CD4-positive, alpha-beta T cell treated with Interleukin-21 for 1 hour (primary cell): Measurements from ENCODE around the gene IFT43.

ENCODE experiments used
- DNase-seq: peaks from one replicate; pipeline ENCODE4 v3.0.0-alpha.2; 2020

IFT43 gene

DNA sequence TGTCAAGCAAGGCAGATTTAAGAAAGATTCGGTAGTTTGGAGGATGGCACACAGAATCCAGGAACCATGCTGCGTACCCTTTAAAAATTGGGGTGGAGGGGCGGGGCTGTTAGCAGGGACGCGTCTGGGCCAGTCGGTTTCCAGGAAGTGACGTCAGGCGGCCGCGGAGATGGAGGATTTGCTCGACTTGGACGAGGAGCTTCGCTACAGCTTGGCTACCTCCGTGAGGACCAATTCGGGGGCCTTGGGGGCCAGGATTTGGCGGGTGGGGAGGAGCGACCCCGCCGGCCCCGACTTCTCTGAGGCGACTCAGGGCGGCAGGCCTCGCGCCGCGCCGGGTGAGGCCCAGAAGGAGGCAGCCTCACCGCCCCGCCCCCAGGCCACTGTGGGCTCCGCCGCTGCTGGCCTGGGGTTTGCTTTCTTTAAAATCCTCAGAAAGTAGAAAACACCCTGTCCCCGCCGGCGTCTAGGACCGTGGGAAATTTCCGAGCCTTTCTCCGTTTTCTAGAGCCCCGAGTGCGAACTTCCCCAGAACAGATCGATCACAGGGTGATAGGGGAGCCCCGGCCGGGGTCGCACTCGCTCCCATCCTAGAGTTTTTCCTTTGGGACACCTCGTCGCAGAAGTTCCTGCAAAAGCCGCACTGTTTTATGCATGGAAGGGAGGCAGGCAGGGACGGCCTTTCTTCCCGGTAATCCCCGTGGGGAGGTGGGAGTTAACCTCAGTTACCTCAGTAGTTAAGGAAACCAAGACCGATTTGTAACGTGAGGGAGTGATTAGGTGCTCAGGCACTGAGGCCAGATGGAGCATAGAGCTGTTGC is at the start of gene IFT43:
Gene IFT43, plus strand, starts transcription at position 146 of the 821 bp plus-strand sequence. Its CDS starts 24 bp downstream, at position 170.
- DNase-seq = peak; percentile 90

DNA sequence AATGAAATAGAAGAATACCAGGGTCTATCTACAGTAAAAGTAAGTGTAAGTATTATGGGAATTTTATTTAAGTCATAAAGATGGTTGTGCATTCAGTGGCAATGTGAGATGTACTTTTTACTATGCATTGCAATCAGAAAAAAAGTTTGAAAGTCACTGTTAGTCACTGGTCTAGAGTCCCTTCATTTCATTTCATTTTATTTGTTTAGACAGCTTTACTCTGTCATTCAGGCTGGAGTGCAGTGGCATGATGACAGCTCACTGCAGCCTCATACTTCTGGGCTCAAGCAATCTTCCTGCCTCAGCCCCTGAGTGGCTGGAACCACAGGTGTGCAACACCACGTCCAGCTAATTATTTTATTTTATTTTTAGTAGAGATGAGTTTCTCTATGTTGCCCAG is 46.4 kb upstream of the IFT43 start:
- DNase-seq = no peak

DNA sequence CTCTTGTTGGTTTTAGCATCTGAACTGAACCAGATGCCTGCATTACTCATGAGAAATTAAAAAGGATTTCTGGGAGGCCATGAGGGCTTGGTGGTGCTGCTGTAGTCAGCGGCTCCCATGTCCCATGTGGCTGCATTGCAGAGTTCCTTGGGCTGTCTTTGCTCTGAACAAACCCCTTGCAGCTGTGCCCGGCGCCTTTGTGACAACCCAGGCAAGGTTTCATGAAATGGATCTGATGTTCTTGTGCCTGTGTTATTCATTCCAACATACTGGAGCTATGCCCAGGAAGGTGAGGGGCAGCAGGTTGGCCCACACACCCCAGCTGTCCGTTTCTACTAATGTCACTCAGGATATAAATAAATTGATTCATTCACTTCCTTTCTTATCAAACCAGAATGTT is 44.5 kb upstream of the IFT43 start:
- no peak for DNase-seq

DNA sequence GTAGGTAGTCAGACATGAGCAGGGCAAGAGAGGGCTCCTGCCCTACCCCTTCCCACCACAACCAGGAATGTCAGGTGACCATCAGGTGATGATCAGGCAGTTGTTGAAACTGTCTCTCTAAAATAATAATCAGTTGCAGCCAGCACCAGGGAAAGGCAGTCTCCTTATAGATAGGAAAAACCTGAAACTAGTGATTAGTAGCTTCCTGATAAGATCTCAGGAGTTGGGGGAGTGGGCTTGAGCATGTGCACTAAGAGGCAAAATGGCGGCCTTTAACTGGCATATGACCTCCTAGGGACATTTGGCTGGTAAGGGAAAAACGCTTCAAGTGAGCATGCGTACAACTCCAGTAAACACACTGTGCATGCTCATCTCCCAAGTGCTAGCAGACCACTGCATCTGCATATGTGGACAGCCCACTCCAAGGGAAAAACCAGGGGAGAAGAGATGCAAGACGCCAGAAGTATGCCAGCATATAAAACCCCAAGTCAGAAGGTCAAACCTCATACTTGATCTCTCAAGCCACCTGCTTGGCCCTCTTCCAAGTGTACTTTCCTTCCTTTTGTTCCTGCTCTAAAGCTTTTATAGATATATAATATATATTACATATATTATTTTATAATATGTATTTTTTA is 40.8 kb upstream of the IFT43 start:
- no peak for DNase-seq

DNA sequence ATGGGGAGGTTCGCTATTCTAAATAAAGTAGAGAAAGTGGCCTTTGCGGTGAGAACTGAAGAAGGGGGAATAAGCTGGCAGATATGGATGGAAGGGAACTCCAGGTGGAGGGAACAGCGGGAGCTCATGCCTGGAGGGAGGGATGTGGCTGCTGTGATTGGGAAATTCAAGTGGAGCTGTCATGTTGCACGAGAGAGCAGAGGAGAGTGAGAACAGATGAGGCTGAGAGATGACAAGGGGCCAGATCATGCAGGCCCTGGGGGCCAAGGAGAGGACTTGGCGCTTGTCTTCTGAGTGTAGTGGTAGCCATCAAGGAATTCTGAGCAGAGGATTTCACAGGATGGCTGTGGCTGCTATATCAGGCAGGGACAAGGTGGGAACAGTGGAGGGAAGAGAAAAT is 38.8 kb upstream of the IFT43 start:
- DNase-seq = no peak

DNA sequence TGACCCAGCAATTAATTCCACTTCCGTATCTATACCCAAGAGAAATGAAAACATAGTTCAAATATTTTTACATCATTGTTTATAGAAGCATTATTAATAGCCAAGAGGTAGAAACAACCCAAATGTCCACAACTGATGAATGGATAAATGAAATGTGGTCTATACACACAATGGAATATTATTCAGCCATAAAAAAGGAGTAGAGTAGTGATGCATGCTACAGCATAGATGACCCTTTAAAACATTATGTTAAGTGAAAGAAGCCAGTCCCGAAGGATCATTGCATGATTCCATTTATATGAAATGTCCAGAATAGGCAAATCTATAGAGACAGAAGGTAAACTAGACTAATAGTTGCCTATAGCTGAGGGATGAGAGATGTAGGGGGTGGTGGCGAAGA is 33.1 kb upstream of the IFT43 start:
- DNase-seq = no peak

DNA sequence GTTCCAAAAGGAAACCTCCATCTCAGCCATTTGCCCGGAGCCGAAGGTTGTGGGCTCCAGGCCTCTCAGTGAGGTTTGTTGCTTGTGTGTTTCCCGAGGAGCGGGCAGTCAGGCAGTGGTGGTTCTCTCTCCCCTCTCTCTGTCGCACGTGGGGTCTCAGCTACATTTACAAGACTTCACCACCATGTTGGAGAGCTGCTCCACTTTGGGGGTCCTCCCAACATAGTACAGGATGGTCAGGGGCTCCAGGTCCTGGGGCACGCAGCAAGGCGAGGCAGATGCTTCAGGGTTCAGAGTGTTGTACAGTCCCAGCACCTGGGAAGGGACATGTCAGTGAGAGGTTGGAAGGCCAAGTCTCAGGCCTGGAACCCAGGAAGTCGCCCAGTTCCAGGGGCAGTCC is 26.5 kb upstream of the IFT43 start:
- no peak for DNase-seq

DNA sequence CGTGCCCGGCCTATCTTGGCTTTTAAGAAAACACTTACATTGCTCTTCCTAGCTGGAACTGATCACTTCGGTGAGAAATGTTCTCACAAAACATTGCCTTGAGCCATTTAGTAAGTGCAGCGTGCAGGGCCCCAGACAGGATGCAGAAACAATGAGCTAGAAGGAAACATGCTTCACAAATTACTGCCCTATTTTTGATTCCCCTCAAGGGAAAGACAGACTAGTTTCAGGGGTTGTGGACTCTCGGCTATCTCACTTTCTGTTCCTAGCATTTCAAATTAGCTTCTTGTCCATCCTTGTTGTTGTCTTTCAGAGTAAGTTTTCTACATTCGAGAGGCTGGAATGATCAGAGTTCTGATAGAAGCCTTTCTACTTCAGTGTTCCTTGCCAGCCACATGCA is 25.3 kb upstream of the IFT43 start:
- no peak for DNase-seq

DNA sequence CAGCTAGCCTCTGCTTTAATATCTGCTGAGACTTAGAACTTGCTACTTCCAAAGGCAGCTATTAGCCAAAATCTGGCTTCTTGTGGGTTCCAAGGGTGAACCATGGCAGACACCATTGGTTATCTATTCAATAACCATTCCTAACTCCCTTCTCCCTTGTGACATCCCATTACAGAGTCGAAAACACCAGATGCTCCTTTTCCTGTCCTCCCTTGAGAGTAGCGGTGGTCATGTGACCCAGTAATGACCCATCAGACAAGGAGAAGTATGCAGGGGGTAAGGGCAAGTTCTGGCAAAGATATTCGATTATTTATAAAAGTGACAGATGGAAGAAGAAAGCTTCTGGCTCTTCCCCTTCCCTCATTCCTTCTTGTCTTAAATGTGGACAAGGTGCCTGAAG is 23.9 kb upstream of the IFT43 start:
- DNase-seq = no peak

DNA sequence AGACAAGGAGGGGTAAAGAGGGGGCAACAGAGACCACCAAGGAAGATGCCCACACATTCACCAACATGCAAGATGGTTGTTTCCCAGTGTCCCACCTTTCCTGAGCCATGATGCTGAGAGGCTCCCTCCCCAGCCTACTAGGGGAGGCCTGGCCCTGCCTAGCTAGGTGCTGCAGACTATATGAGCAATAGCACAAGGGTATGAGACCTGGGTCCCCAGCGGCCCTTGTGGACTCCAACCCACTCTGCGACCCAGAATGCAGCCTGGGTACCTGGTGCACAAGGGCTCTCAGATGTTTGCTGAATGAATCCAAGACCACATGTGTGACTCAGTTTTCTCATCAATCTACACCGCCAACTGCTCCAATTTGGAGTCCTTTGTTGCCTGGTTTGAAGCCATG is 17.7 kb upstream of the IFT43 start:
- no peak for DNase-seq

DNA sequence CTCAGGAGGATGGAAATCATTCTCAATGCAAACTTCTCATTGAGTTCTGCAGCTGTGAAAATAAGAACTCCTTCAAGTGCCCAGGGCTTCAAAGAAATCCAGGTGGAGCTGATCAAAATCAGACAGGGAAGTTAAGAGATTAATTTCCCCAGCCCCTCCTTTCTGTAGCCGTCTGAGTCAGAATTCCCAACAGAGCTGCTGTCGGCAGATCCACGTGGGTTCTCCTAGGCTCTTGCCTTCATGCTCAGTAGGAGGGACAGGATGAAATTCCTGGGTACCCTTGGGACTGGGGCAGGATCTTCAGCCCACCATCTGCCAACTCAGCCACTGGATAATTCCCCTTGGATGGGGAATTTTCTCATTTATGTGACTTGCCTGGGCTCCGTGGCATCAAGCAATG is 17.1 kb upstream of the IFT43 start:
- no peak for DNase-seq

DNA sequence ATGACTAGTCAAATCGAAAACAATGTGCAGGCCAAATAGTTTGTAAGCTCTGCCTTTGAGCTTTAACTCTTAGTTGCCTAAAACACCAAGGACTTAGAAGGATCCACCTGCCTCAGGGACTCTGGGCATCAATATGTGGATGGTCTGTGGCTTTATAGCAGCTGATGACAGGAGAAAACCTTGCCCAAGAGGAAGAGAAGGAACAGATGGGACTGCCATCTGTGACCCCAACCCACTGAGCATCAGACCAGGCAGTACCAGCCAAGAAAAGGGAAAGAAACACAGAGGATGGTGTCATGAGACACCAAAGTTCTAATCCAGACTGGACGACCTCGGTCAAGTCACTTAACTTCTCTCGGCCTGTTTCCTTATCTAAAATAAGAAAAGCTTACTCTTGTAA is 16.4 kb upstream of the IFT43 start:
- DNase-seq = no peak

DNA sequence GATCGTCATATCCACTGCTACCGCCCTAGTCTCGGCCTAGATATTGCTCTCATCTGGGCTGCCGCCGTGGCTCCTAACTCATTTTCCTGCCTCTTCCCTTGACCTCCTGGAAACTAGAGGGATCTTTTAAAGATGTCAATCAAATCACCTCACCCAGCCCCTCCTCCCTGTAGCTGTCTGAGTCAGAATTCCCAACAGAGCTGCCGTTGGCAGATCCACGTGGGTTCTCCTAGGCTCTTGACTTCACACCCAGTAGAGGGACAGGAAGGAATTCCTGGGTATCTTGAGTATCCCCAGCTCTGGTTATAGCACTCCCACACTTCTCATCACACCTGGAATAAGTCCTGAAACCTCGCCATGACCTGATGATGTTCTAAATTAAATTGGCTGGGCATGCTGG is 15.7 kb upstream of the IFT43 start:
- no peak for DNase-seq

DNA sequence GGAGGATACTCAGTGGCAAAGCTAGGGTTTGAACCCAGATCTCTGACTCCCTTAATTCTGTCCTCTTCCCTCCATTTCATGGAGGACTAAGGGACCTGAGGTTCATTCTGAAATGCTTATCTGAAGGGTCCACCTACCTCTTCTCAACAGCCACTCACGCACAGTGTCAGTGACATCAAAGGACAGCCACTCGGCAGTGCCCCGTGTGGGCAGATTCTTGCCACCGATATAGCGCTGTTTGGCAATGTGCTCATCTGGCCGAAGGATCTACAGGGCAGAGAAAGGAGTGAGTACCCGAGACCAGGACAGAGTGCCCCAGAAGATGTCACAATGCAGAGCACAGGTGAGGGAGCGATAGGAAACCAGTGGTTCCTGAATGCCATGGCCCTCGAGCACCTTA is 14.6 kb upstream of the IFT43 start:
- DNase-seq = no peak

DNA sequence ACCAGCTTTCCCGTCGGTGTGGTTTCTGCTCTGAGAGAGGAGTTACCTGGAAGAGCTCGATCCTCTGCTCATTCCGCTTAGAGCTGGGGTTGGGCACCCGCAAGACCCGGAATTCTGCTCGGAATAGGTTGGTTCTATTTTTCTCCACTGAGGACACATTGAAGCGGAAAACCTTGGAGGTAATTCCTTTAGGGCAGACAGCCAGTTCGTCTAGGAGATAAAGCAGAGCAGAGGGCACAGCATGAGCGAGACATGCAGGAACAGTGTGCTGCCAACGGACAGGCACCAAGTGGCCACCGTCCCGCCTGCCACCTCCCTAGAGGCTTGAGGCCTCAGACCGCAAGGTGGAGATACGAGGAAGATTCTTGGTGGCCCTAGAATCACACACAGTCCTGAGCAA is 14.1 kb upstream of the IFT43 start:
- no peak for DNase-seq

DNA sequence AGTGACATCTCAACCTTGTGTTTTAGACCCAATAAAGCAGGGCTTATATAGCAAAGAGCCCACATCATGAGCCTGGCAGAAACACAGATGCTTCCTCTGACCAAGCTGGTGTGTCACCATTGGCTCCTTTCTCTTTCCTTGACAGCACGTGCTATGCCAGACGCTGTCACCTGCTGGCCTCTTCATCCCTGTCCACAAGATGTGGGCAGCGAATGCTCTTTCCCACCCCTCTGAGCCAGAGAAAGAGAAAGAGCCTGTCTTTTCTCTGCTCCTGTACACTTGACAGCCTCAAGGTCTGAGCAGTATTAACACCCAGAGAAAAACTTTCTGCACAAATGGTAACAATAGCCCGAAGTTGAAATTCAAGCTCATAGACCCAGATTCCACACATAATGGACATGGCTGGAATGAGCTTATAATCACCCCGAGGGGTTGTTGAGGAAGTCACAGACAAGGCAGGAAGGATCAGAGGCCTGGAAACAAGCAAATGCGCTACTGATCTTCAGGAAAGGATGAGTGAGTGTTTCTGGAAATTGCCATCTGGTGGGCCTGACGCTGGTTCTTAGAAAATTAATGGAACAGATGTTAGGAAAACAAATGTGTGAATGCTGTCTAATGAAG is 12.7 kb upstream of the IFT43 start:
- no peak for DNase-seq

DNA sequence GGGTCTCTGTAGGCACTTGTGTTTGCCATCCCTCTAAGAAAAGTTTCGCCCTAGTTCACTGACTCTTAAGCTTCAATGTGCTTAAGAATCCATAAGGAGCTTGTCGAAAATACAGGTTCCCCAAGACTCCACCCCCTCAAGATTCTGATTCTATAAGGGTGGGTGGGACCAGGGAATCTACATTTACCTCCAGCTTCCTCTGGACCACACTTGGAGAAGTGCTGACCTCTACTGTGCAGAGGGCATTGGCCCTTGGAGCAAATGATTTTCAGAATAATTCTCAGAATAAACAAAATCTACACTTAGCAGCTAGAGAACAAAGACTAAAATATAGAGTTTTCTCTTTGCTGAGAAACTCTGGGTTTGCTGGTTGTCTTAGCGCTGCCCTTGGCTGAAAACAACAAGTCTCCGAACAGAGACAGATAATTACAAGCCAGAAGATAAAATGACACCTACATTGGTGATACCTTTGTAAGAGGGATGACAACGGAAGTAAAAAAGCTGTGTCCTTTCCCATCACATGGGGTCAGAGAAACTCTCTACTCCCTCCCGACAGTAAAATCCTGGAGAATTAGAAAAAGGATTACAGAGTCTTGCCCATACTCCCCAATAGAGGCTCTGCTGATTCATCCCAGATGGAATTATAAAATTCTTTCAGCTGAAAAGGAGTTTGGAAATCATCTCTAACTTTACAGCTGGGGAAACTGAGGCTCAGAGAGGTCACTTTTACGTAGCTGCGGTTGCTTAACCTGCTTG is 8.6 kb upstream of the IFT43 start:
- no peak for DNase-seq

DNA sequence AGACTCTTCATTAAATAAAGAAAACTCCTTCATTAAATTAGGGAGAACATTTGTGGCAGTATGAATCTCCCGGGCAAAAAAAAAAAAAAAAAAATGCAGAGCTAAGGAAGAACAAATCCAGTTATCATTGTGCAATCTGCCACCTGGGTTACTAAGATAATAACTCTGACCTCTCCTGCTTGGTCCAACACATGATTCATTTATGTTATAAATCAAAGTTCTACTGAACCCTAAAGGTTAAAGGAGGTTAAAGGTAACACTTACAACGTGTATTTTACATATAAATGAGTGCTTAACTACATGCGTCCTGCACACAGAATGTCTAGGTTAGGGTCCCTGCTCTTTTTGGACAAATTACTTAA is 8.0 kb upstream of the IFT43 start:
- DNase-seq = no peak

DNA sequence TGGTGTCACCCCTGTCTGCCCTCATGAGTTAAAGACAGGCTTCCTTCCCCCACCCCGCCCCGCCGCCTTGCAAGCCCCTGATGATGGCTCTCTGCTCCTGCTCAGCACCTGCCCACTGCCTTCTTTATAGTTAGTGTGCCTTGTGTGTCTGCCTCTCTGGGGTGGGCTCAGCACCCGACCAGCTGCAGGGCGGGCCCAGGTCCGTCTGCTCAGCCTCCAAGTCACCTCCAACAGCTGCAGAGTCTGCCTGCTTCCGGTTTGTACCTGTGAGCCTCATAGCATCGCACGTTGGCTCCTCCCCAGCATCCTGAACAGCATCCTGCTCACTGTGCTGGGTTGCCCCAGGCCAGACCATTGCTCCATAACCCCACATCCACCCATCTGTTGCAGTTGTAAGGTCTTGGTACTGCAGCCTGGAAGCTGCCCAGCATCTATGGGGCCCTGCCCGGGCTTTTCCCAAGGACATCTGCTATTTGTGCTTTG is 7.3 kb upstream of the IFT43 start:
- DNase-seq = peak; percentile 25

DNA sequence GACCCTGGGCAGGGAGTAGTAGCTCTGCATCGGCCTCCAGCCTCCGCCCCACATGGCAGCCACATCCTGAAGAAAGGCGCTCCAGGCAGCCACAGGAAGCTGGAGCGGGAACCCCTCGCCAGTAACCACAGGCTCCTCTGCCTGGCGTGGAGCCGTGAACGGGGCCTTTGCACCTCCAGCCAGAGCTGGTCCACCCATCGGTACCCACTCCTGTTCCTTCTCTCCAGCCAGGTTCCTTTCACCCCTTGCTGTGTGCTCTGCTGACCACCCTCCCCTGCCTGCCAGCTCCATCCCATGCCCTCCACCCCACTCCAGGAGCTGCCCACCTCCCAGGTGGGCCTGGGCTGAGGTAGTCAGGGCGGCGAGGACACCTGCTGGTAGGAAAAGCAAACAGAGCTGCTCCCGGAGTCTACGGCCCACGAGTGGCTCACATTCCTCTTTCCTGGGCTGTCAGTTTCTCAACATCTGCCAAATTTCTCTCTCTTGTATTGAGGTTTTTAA is 6.4 kb upstream of the IFT43 start:
- peak; percentile 13 for DNase-seq

DNA sequence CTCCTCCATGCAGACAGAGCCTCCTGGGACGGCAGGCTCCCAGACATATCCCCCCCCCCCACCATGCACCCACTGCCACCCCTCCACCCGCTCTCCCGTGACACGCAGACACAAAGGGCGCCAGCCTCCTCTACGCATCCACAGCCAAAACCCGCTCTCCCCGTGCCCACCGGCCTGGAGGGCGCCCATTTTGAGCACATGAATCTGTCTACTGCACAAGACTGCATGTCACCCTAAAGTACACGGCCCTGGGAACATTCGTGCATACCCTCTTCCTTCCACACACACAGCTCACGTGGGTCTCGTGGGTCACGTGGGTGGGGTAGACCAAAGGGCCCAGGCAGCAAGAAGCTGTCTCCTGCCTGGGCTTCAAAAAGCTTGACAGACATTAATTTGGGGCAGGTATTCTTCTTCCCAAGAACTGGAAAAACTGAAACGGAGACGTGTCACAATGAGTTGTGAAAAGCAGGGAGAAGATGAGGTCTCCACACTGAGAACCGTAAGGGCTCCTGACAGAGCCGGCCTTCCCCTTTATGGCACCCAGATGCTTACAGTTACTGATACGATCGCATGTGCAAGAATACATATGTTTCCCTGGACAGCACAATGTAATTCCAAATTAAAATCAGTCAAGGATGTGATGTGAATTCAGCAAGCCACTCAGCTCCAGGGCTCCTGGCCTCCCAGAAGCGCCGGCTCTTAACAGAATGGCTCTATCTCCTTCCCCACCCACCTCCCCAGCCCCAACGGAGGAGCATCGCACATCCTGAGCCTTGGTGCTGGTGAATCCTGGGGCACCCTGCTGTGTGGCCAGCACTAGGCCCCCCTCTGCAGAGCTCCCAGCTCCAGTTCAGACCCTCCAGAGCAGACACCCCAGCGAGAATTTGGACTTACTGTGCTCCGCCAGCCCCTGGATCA is 5.7 kb upstream of the IFT43 start:
- DNase-seq = no peak

DNA sequence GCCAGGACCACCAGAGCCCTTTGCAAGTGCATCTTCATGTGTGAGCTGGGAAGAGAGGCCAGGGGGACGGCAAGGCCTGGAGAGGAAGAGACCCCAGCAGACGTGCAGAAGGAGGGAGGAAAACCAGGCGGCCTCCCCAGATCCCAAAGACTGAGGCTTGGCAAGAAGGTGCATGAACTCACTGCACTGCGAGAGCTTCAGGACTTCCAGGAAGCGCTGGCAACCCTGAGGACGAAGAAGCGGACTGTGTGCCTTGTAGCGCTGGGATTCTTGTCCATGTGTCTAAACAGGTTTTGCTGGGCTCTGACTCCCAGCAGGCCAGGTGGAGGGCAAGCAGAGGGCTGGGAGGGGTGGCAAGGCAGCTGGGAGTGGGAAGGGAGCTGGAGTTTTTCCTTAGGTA is 4.7 kb upstream of the IFT43 start:
- DNase-seq = no peak
